GM23338 (cell line): Measurements from ENCODE around the gene RTN4RL2. TPM values are rescaled to one million over a fixed set of nuclear protein-coding genes. Genes with fewer than 3 reads are reported as not detected.

Experiments
- ATAC-seq: fragments of 200-7000 bp; cut with Tn5 transposase; 3 replicates; pipeline ENCODE4 v1.9.1; 2020
- DNase-seq: peaks from one replicate; pipeline ENCODE4 v3.0.0-alpha.2; 2015; ENCODE audit warnings: low spot score
- H2AFZ ChIP-seq: fragments of 200-600 bp; sonication (generic); 2 replicates; pipeline ENCODE4 v1.8.0; 2016; ENCODE audit warnings: antibody characterized with exemption, mild to moderate bottlenecking, moderate library complexity
- H3F3A ChIP-seq: fragments of 200-600 bp; sonication (generic); replicated peaks from 2 replicates; pipeline ENCODE4 v1.8.0; 2017; ENCODE audit warnings: antibody characterized with exemption, mixed run types, low read depth
- H3K27ac ChIP-seq: fragments of 200-600 bp; sonication (generic); 2 replicates; pipeline ENCODE4 v1.6.1; 2016; ENCODE audit warnings: low read depth
- H3K27me3 ChIP-seq: fragments of 200-600 bp; sonication (generic); 2 replicates; pipeline ENCODE4 v1.8.0; 2016; ENCODE audit warnings: mild to moderate bottlenecking, mixed run types, moderate library complexity; ENCODE audit not compliant: insufficient read depth
- H3K36me3 ChIP-seq: fragments of 200-600 bp; sonication (generic); 2 replicates; pipeline ENCODE4 v1.8.0; 2016; ENCODE audit warnings: mild to moderate bottlenecking; ENCODE audit not compliant: insufficient read depth
- H3K4me1 ChIP-seq: fragments of 200-600 bp; sonication (generic); 2 replicates; pipeline ENCODE4 v1.8.0; 2016; ENCODE audit warnings: mild to moderate bottlenecking, moderate library complexity; ENCODE audit not compliant: insufficient read depth
- H3K4me2 ChIP-seq: fragments of 200-600 bp; sonication (generic); 2 replicates; pipeline ENCODE4 v1.7.1; 2017; ENCODE audit warnings: mixed run types
- H3K4me3 ChIP-seq: fragments of 200-600 bp; sonication (generic); 2 replicates; pipeline ENCODE4 v1.6.1; 2016; ENCODE audit warnings: mixed run types
- H3K79me2 ChIP-seq: fragments of 200-600 bp; sonication (generic); replicated peaks from 2 replicates; pipeline ENCODE4 v1.8.0; 2017; ENCODE audit warnings: mild to moderate bottlenecking; ENCODE audit not compliant: insufficient read depth
- H3K9me2 ChIP-seq: fragments of 200-600 bp; sonication (generic); 2 replicates; pipeline ENCODE4 v1.8.0; 2017; ENCODE audit not compliant: insufficient read depth
- H4K20me1 ChIP-seq: fragments of 200-600 bp; sonication (generic); replicated peaks from 2 replicates; pipeline ENCODE4 v1.8.0; 2017; ENCODE audit warnings: mild to moderate bottlenecking; ENCODE audit not compliant: insufficient read depth
- H3K27ac Mint-ChIP-seq: 2 replicates; pipeline ENCODE4 v1.8.0; 2020; ENCODE audit warnings: inconsistent platforms, mild to moderate bottlenecking, moderate library complexity, mixed read lengths
- H3K27me3 Mint-ChIP-seq: 3 replicates; pipeline ENCODE4 v1.8.0; 2022; ENCODE audit warnings: low read depth, mild to moderate bottlenecking, moderate library complexity, mixed read lengths, inconsistent platforms; ENCODE audit not compliant: insufficient read depth, poor library complexity
- H3K36me3 Mint-ChIP-seq: 3 replicates; pipeline ENCODE4 v1.8.0; 2021; ENCODE audit warnings: low read depth, mild to moderate bottlenecking, inconsistent platforms, moderate library complexity, mixed read lengths
- H3K4me1 Mint-ChIP-seq: 3 replicates; pipeline ENCODE4 v1.8.0; 2020; ENCODE audit warnings: mild to moderate bottlenecking, inconsistent platforms, mixed read lengths
- H3K4me3 Mint-ChIP-seq: 3 replicates; pipeline ENCODE4 v1.8.0; 2021; ENCODE audit warnings: moderate library complexity, mild to moderate bottlenecking, inconsistent platforms, mixed read lengths
- H3K9me3 Mint-ChIP-seq: 3 replicates; pipeline ENCODE4 v1.8.0; 2020; ENCODE audit warnings: moderate library complexity, mild to moderate bottlenecking, inconsistent platforms, mixed read lengths
- CREB1 ChIP-seq: fragments of 250-450 bp; sonication (Bioruptor Pico); IDR thresholded peaks from 2 replicates; pipeline ENCODE4 v1.5.0; 2020; ENCODE audit warnings: low read depth, mild to moderate bottlenecking, moderate library complexity
- CTCF ChIP-seq, 2 experiments: fragments of 200-600 bp in 1 of 2; sonication (generic) in 1 of 2; conservative IDR thresholded peaks; 2 replicates each; pipeline versions ENCODE4 v1.5.1 to v1.6.1; 2016 to 2017; ENCODE audit warnings: antibody characterized with exemption in 2 of 2, low read depth in 2 of 2, mild to moderate bottlenecking in 2 of 2, moderate library complexity in 1 of 2
- ETS1 ChIP-seq: IDR thresholded peaks from 2 replicates; pipeline ENCODE4 v1.6.1; 2016; ENCODE audit warnings: antibody characterized with exemption
- EZH2 ChIP-seq: fragments of 200-600 bp; sonication (generic); IDR thresholded peaks from one replicate; pipeline ENCODE4 v1.8.0; 2017; ENCODE audit warnings: antibody characterized with exemption, mild to moderate bottlenecking, low read depth; ENCODE audit not compliant: unreplicated experiment
- EZH2phosphoT487 ChIP-seq: fragments of 200-600 bp; sonication (generic); IDR thresholded peaks from one replicate; pipeline ENCODE4 v1.8.1; 2018; ENCODE audit warnings: antibody characterized with exemption; ENCODE audit not compliant: unreplicated experiment
- JUNB ChIP-seq: IDR thresholded peaks from one replicate; pipeline ENCODE4 v1.6.1; 2016; ENCODE audit warnings: antibody characterized with exemption; ENCODE audit not compliant: unreplicated experiment
- NANOG ChIP-seq: IDR thresholded peaks from 2 replicates; pipeline ENCODE4 v1.6.1; 2016; ENCODE audit warnings: antibody characterized with exemption, borderline replicate concordance
- POLR2AphosphoS5 ChIP-seq: IDR thresholded peaks from 2 replicates; pipeline ENCODE4 v1.6.1; 2016; ENCODE audit warnings: antibody characterized with exemption, low read depth
- REST ChIP-seq: IDR thresholded peaks from one replicate; pipeline ENCODE4 v1.6.1; 2018; ENCODE audit warnings: antibody characterized with exemption; ENCODE audit not compliant: unreplicated experiment
- STAT1 ChIP-seq: IDR thresholded peaks from one replicate; pipeline ENCODE4 v1.6.1; 2016; ENCODE audit warnings: antibody characterized with exemption; ENCODE audit not compliant: unreplicated experiment
- ZNF114 ChIP-seq: fragments of 250-450 bp; sonication (Bioruptor Pico); IDR thresholded peaks from 2 replicates; pipeline ENCODE4 v1.5.0; 2020; ENCODE audit warnings: mild to moderate bottlenecking, moderate library complexity
- ZNF331 ChIP-seq: fragments of 250-450 bp; sonication (Bioruptor Pico); IDR thresholded peaks from 2 replicates; pipeline ENCODE4 v1.5.0; 2020; ENCODE audit warnings: low read depth, mild to moderate bottlenecking, moderate library complexity
- ZNF462 ChIP-seq: fragments of 250-450 bp; sonication (Bioruptor Pico); IDR thresholded peaks from 2 replicates; pipeline ENCODE4 v1.5.0; 2020; ENCODE audit warnings: mild to moderate bottlenecking, moderate library complexity
- polyA plus RNA-seq: library from polyadenylated mRNA; unstranded; fragments of >200 nt; fragmentation: Nextera tagmentation; extraction: Ambion mirVana; gene quantifications from 2 replicates; pipeline ENCODE4 v1.2.1, GENCODE V29; 2016
- total RNA-seq: library from RNA; depleted of rRNA; stranded (reverse); fragments of >200 nt; shearing (Covaris generic); gene quantifications from 2 replicates; pipeline ENCODE4 v1.2.3, GENCODE V29; 2014

RTN4RL2 gene
- total and polyA plus RNA-seq, 2 experiments from 2014 or later = 13.9 to 15.9 TPM

GRCh38 chr11:57474017-57474802, 13.9 kb downstream of the RTN4RL2 start:
- Histone ChIP-seq H2AFZ (no peak overlapping the region), H3K27ac (no peak overlapping the region), H3K79me2 (no peaks in the 10 kb centered on the region), H3K9me2 (no peaks in the 10 kb centered on the region), H3K4me2 (peak overlapping the region; percentile 60; the same call in 1 of the 2 replicates), H3K27me3 (peaks cover 42% of the 10 kb centered on the region), H4K20me1 (no peaks in the 10 kb centered on the region; the same call in 1 of the 2 replicates), H3K36me3 (no peaks in the 10 kb centered on the region), H3K4me1 (peaks cover 52% of the 10 kb centered on the region), H3K4me3 (no peak overlapping the region), H3F3A (peaks cover 16% of the 10 kb centered on the region; the same call in 1 of the 2 replicates)
- DNase-seq = peak; percentile 47
- Mint-ChIP-seq H3K27me3 (peaks cover 43% of the 10 kb centered on the region), H3K9me3 (no peaks in the 10 kb centered on the region; the same call in 2 of the 3 replicates), H3K4me1 (peaks cover 53% of the 10 kb centered on the region), H3K36me3 (peaks cover 29% of the 10 kb centered on the region), H3K27ac (no peak overlapping the region), H3K4me3 (0 out of 3 replicates have a peak overlapping the region, but pooled peaks have one; percentile 5)
- peak; percentile 10 for ATAC-seq
- TF ChIP-seq ETS1 = no peak
- no peak for TF ChIP-seq ZNF462
- TF ChIP-seq CREB1 (CRISPR knock-in tag) = no peak
- TF ChIP-seq JUNB = no peak
- no peak for TF ChIP-seq STAT1
- TF ChIP-seq EZH2 = no peak
- TF ChIP-seq EZH2phosphoT487 = no peak
- TF ChIP-seq REST = no peak
- TF ChIP-seq ZNF331 = no peak
- TF ChIP-seq CTCF (conservative IDR thresholded peaks at IDR 0.05; ENCODE audit: low read depth in 2 of 2) = no peak
- no peak for TF ChIP-seq NANOG
- no peak for TF ChIP-seq POLR2AphosphoS5
- TF ChIP-seq ZNF114 = no peak
